Activated T-helper 17 cell treated with anti-CD3 and anti-CD28 coated beads, Interleukin-2, amount 50 U/mL, for 72 hours (primary cell): ENCODE results near the gene MICAL1. TPM values are rescaled to one million over a fixed set of nuclear protein-coding genes. Genes with fewer than 3 reads are reported as not detected.
A peak's percentile ranks its signal among the peaks of the same experiment; 100 is the strongest.

Source experiments
- ATAC-seq: fragments of 150-1000 bp; cut with Tn5 transposase; replicated peaks from 2 replicates; pipeline ENCODE4 v1.10.0; 2021; ENCODE audit warnings: mild to moderate bottlenecking, moderate library complexity
- H3K27ac Mint-ChIP-seq: one replicate; pipeline ENCODE4 v1.8.0; 2022; ENCODE audit warnings: mixed read lengths
- H3K27me3 Mint-ChIP-seq: one replicate; pipeline ENCODE4 v1.8.0; 2022; ENCODE audit warnings: mixed read lengths
- H3K36me3 Mint-ChIP-seq: one replicate; pipeline ENCODE4 v1.8.0; 2022; ENCODE audit warnings: low read depth, mild to moderate bottlenecking, mixed read lengths
- H3K4me1 Mint-ChIP-seq: one replicate; pipeline ENCODE4 v1.8.0; 2022; ENCODE audit warnings: mixed read lengths
- H3K4me3 Mint-ChIP-seq: one replicate; pipeline ENCODE4 v1.8.0; 2022; ENCODE audit warnings: mild to moderate bottlenecking, mixed read lengths
- H3K9me3 Mint-ChIP-seq: one replicate; pipeline ENCODE4 v1.8.0; 2022; ENCODE audit warnings: mixed read lengths
- total RNA-seq, 2 donors: library from RNA; stranded (reverse); gene quantifications; one replicate each; pipeline ENCODE4 v1.2.3, GENCODE V29; 2022

Gene MICAL1
- total RNA-seq, 2 donors from 2014 or later = 43.3 to 58.3 TPM

DNA sequence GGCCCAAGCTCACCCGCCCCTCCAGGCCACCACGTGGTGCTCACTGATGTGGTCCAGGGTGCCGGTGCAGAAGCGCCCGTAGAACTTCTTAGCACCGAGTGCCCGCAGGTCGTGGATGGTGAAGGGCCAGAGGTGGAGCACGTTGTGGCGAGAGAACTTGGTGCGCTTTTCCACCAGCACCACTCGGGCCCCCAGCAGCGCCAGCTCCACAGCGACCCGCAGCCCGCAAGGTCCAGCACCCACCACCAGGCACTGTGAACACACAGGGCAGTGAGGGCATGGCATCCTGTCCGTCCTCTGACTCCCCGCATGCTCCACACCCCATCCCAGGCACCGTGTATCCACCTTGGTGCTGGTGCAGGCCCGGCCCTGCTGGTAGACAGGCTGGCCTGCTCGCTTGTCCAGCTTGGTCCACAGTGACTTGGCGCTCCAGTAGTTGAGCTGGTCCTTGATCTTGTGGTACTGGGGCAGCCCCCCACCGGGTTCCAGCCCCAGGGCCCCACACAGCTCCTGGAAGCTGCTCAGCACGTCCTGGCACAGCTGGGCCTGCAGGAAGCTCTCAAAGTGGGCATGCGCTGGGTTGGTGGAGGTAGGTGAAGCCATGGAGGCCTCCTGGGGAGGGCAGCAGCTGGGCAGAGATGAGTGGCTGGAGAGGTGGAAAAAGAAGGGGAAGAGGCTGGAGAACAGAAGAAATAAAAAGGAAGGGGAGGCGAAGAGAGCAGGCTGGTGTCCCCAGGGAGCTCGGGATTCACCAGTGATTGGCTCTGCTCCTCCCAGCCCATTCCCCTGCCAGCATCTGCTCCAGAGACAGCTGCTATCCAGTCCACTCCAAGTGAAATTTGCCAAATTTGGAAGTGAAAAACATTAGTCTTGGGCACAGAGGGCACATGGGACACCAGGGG lies 1.7 kb downstream of the MICAL1 start:
- Mint-ChIP-seq H3K4me1 (peaks cover 31% of the 10 kb centered on the region), H3K27me3 (no peaks in the 10 kb centered on the region), H3K9me3 (no peaks in the 10 kb centered on the region), H3K4me3 (peak overlapping the region; percentile 94), H3K27ac (peak overlapping the region; percentile 95), H3K36me3 (peaks cover 29% of the 10 kb centered on the region)
- no peak for ATAC-seq

DNA sequence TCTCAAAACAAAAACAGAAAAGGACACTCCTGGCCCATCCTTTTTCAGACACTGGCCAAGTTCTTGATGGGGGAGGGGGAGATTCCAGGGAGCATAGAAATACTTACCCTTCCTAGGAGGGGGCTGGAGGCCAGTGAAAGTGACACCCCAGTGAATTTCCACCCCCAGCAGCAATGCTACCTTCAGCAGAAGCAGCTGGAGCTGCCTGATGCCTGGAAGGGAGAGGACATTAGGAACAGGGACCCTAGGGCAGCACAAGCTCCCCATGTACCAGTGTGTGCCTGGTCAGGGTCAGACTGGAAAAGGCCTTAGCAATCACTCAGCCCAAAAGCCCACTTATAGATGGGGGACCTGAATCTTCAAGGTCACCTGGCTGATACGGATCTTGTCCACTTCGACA lies 2.4 kb downstream of the MICAL1 start:
- Mint-ChIP-seq H3K36me3 (peaks cover 29% of the 10 kb centered on the region), H3K4me1 (peaks cover 32% of the 10 kb centered on the region), H3K27ac (no peak overlapping the region), H3K9me3 (no peaks in the 10 kb centered on the region), H3K27me3 (no peaks in the 10 kb centered on the region), H3K4me3 (peak overlapping the region; percentile 94)
- no peak for ATAC-seq

DNA sequence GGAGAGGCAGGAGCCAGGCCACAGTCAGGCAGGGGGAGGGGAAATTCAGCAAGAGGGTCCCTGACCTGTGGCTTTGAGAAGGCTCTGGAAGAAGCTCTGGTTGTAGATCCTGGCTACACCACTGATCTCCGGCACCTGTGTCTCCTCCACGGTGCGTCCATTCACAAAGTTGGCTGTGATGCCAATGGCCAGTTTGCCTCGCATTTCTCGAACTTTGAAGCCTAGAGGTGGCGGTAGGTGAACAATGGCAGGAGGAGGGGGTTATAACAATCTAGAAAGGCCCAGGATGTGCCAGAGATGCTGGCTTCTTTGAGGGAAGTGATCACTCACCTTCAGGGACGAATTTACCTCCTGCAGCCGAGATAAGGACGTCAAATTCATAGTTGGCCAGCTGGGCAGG lies 3.4 kb downstream of the MICAL1 start:
- H3K9me3 Mint-ChIP-seq = no peaks in the 10 kb centered on the region
- no peak for ATAC-seq
- H3K27me3 Mint-ChIP-seq = no peaks in the 10 kb centered on the region
- peaks cover 29% of the 10 kb centered on the region for H3K4me1 Mint-ChIP-seq
- peak overlapping the region; percentile 20 for H3K4me3 Mint-ChIP-seq
- H3K27ac Mint-ChIP-seq = peak overlapping the region; percentile 36
- peaks cover 29% of the 10 kb centered on the region for H3K36me3 Mint-ChIP-seq

DNA sequence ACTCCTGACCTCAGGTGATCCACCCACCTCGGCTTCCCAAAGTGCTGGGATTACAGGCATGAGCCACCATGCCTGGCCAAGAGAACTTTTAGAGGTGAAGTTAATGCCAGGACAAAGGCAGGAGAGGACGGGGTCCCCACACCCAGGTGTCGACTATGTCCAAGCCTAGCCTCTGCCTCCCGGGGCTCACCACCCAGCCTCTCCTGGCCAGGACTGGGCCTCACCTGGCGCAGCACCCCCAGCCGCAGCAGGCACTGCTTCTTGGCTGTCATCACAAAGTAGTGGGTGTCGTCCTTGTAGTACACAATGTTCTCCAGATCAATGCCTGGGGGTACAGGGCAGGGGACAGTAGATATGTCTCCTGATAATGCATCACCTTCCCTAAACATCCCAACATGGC lies 4.2 kb downstream of the MICAL1 start:
- H3K9me3 Mint-ChIP-seq = no peaks in the 10 kb centered on the region
- no peak overlapping the region for H3K4me3 Mint-ChIP-seq
- ATAC-seq = no peak
- peaks cover 34% of the 10 kb centered on the region for H3K36me3 Mint-ChIP-seq
- peaks cover 26% of the 10 kb centered on the region for H3K4me1 Mint-ChIP-seq
- no peak overlapping the region for H3K27ac Mint-ChIP-seq
- no peaks in the 10 kb centered on the region for H3K27me3 Mint-ChIP-seq

DNA sequence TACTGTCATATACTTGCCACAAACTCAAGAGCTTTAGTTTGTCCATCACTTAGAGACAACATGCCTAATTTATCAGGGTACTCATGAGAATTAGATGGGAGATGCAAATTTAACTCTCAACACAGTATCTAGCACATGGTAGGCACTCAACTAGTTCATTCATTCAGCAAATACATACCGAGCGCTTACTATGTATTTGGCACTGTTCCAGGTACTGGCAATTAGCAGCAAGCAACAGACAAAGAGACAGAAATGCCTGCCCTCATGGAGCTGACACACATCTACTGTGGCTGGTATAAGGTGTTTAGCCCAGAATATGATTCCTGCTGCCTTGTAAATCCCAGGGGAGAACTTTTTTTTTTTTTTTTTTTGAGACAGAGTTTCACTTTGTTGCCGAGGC lies 4.8 kb downstream of the MICAL1 start:
- H3K27me3 Mint-ChIP-seq = no peaks in the 10 kb centered on the region
- H3K4me3 Mint-ChIP-seq = no peak overlapping the region
- H3K27ac Mint-ChIP-seq = peak overlapping the region; percentile 83
- H3K4me1 Mint-ChIP-seq = peaks cover 28% of the 10 kb centered on the region
- H3K36me3 Mint-ChIP-seq = peaks cover 39% of the 10 kb centered on the region
- no peak for ATAC-seq
- no peaks in the 10 kb centered on the region for H3K9me3 Mint-ChIP-seq

DNA sequence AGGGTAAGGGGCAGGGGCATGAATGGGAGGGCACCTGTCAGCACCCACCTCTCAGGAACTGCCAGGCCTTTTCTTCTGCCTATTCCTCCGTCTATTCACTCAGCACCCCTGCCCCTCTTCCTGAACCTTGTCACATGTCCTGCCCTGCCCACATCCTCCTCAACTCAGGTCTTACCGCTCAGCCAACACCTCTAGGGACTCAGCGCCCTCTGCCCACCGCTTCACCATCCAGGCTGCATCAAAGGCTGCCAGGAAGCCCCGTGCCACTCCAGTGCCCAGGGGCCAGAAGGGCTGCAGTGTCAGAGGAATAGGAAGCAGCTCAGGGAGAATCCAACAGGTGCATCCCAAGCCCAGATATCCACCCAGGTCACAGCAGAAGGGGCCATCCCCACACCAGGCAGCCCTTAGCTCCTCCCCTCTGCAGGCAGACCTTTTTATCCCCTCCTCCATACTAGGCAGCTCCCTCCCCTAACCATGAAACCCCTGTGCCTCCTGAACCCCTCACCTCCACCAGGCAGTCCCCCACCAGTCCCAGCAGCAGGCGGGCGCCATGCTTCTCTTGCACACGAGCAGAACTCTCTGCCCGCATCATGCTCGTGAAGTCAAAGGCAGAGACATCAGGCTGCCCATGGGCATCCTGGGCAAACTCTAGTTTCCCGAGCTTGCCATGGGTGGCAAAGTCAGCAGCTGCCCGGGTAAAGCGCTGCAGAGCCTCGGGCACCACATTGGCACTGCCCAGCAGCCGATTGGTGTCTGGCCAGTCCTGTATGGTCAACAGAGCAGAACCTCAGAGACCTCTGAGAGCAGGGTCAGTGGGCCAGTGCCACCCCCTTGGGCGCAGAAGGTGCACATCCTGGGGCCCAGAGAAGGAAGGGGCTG lies 5.5 kb downstream of the MICAL1 start:
- Mint-ChIP-seq H3K4me3 (peak overlapping the region; percentile 48), H3K9me3 (no peaks in the 10 kb centered on the region), H3K4me1 (peaks cover 28% of the 10 kb centered on the region), H3K27me3 (no peaks in the 10 kb centered on the region), H3K27ac (peak overlapping the region; percentile 83), H3K36me3 (peaks cover 42% of the 10 kb centered on the region)
- peak; percentile 49 for ATAC-seq

DNA sequence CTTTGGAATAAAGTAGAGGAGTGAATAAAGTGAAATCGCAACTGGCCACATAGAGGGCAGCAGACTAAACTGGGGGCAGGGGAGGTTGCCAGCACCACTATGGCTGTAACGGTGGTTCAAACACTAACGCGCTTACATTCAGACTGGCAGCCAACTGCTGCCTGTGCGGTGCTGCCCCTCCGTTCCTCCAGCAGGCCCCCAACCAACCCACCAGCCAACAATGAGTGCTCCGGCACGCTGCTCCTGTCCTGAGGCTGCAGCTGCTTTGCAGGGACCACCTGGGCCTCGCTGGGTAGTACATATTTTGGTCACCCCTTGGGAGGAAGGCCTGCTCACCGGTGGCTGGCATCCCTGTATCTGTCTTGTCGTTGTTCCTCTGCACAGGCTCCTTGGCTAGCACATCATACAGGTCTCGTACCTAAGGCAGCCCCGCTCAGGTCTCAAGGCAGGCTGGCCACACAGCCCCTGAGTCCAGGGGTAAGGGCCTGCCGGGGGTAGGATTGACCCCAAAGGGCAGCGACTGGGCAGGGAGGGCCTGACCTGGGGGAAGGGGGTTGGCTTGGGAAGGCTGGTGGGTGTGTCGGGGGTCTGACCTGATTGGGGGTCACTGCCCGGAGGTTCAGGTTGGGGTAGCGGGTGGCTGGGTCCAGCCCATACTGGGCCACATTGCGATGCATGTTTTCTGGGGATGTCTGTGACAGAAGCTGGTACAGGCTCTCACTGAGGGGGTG lies 6.3 kb downstream of the MICAL1 start:
- H3K4me3 Mint-ChIP-seq = peak overlapping the region; percentile 48
- no peak for ATAC-seq

DNA sequence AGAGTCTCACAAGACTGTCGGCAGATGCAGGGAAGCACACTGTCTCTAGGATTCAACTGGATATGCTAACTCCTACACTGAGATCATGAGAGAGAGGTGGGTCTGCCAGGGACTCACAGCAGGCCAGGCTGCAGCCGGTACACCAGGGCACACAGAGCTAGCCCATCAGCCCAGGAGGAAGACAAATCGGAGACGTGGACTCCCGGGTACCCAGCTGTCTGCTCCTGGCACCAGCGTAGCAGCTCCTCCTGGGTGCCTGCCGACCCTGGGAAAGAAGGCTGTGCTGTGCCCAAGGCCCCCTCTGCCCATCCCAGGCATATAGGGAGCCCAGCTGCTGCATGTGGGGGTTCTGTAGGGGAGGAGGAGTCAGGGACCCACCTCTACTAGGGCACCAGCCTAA lies 7.0 kb downstream of the MICAL1 start:
- Mint-ChIP-seq H3K4me3 (no peak overlapping the region), H3K27me3 (no peaks in the 10 kb centered on the region), H3K9me3 (no peaks in the 10 kb centered on the region), H3K36me3 (peaks cover 41% of the 10 kb centered on the region), H3K27ac (peak overlapping the region; percentile 69), H3K4me1 (peaks cover 24% of the 10 kb centered on the region)
- ATAC-seq = no peak

More for the DNA sequence above, 6.3 kb downstream of the MICAL1 start:
- H3K27me3 Mint-ChIP-seq = no peaks in the 10 kb centered on the region
- peaks cover 41% of the 10 kb centered on the region for H3K36me3 Mint-ChIP-seq
- H3K9me3 Mint-ChIP-seq = no peaks in the 10 kb centered on the region
- peaks cover 28% of the 10 kb centered on the region for H3K4me1 Mint-ChIP-seq
- peak overlapping the region; percentile 83 for H3K27ac Mint-ChIP-seq

DNA sequence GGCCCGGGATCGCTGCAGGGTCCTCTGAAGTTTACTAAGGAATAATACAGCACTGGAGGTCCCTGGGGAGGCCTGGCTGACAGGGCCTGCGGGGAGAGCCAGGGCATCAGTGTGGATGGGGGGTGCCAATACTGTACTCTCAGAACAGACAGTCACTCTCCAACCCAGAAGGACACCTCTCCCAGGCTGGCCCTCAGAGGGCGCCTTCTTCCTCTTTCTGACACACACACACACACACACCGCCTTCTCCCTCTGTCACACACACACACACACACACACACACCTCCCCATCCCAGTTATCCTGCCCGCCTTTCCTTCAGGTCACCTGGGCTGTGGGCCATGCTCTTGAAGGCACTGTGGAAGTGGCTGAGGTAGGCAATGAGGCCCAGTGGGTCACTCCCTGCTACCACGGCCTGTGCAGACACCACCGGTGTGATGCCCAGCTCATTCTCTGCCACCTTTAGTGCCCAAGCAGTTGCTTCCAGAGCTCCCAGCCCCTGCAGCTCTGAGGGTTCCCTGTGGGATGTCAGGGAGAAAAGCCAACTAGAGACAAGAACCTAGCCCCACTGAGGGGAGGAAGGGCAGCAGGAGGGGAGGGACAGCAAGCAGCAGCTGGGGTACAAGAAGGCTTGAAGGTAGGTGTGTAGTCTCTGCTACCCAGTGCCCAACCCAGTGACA lies 7.6 kb downstream of the MICAL1 start:
- ATAC-seq = no peak
- Mint-ChIP-seq H3K4me1 (peaks cover 24% of the 10 kb centered on the region), H3K27ac (peak overlapping the region; percentile 69), H3K27me3 (no peaks in the 10 kb centered on the region), H3K9me3 (no peaks in the 10 kb centered on the region), H3K36me3 (peaks cover 47% of the 10 kb centered on the region), H3K4me3 (no peak overlapping the region)

DNA sequence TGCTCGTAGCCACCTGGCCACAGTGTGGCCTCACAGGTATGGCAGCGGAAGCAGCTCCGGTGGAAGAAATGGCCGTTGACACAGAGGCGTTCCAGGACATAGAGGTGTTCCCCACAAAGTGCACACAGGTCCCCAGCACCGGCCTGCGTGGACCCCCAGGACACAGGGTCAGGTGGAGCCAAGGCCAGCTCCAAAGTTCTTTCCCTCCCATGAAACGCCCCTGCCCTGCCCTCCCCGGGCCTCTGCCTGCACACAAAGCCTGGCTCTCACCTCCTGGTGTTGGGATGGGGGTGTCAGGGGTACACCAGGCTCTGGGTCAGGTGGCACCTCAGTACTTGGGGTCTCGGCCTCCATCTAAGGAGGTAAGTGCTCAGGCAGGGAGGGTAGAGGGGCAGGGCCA lies 8.5 kb downstream of the MICAL1 start:
- Mint-ChIP-seq H3K4me3 (no peak overlapping the region), H3K4me1 (peaks cover 28% of the 10 kb centered on the region), H3K9me3 (no peaks in the 10 kb centered on the region), H3K27ac (peak overlapping the region; percentile 69), H3K36me3 (peaks cover 51% of the 10 kb centered on the region), H3K27me3 (no peaks in the 10 kb centered on the region)
- no peak for ATAC-seq

DNA sequence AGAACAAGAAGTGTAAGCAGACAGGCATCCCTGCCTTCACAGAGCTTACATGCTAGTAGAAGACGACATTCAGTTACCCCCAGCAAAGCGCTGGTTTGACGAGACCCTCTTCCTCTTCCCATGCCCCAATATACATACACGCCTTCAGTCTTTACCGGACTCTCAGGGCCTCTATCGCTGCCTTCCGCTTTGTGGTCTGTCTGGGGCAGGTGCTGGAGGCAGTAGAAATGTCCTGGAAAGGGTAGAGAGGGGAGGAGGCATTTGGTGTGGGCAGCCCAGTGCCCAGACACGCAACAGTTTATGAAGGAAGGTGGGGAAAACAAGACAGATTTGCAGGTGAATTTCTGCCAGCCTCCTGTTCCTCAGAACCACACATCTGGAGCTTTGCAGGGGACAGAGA lies 9.0 kb downstream of the MICAL1 start:
- H3K9me3 Mint-ChIP-seq = no peaks in the 10 kb centered on the region
- no peaks in the 10 kb centered on the region for H3K27me3 Mint-ChIP-seq
- ATAC-seq = no peak
- no peak overlapping the region for H3K4me3 Mint-ChIP-seq
- peaks cover 33% of the 10 kb centered on the region for H3K4me1 Mint-ChIP-seq
- H3K27ac Mint-ChIP-seq = peak overlapping the region; percentile 32
- peaks cover 51% of the 10 kb centered on the region for H3K36me3 Mint-ChIP-seq

DNA sequence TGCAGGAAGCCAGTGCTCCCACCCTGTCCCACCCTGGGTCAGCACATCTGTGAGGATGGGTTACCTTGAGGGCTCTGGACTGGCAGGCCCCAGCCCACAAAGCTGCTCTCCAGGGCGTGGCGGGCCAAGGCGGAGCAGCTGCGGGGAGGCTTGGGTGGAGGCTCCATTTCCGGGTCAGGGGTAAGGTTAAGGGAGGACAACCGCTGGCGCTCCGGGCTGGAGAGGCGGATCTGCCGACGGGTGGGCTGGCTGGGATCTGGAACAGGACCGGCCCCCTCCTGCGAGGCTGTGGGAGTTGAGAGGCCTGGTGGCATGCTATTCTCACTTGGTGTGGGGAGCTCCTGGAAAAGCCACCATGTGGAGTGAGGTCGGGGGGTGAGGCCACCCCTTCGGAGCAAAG lies 9.5 kb downstream of the MICAL1 start:
- no peaks in the 10 kb centered on the region for H3K27me3 Mint-ChIP-seq
- H3K4me1 Mint-ChIP-seq = peaks cover 35% of the 10 kb centered on the region
- H3K27ac Mint-ChIP-seq = peak overlapping the region; percentile 32
- peaks cover 55% of the 10 kb centered on the region for H3K36me3 Mint-ChIP-seq
- H3K9me3 Mint-ChIP-seq = no peaks in the 10 kb centered on the region
- no peak overlapping the region for H3K4me3 Mint-ChIP-seq
- no peak for ATAC-seq

DNA sequence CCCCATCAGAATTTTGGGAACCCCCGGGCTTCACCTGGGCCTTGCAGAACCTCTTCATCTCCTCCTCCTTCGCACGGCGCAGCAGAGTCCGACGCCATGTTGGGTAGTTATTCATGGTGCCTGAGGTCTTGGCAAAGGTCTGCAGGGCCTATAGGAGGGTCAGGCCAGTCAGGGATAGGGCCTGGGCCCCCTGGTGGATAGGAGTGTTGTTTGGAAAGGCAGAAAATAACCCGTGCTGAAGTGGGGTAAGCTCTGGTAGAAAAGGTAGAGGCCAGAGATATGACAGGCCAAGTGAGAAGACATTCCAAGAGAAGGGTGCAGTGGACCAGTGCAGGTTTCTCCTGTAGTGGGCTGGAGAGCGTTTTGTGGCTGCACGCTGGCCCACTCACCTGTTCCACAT lies 10.2 kb downstream of the MICAL1 start:
- no peak for ATAC-seq
- peaks cover 30% of the 10 kb centered on the region for H3K4me1 Mint-ChIP-seq
- no peaks in the 10 kb centered on the region for H3K27me3 Mint-ChIP-seq
- H3K9me3 Mint-ChIP-seq = no peaks in the 10 kb centered on the region
- peaks cover 49% of the 10 kb centered on the region for H3K36me3 Mint-ChIP-seq
- peak overlapping the region; percentile 75 for H3K27ac Mint-ChIP-seq
- H3K4me3 Mint-ChIP-seq = no peak overlapping the region
